GM10266 (cell line): ENCODE results near the gene THBD.
A peak's percentile ranks its signal among the peaks of the same experiment; 100 is the strongest.

Experiments used
- DNase-seq: peaks from one replicate; pipeline ENCODE4 v3.0.0; 2012; ENCODE audit errors: extremely low spot score
- CTCF ChIP-seq: IDR thresholded peaks from 2 replicates; pipeline ENCODE4 v1.5.1; 2012; ENCODE audit warnings: mild to moderate bottlenecking, low read depth; ENCODE audit not compliant: control insufficient read depth, insufficient read depth; ENCODE audit errors: missing control alignments

THBD gene

GRCh38 chr20:23088866-23089265 lies 39.4 kb upstream of the THBD start:
- TF ChIP-seq CTCF, result no peak
- DNase-seq, result no peak

GRCh38 chr20:23087587-23088251 lies 38.2 kb upstream of the THBD start:
- DNase-seq, result no peak

DNA sequence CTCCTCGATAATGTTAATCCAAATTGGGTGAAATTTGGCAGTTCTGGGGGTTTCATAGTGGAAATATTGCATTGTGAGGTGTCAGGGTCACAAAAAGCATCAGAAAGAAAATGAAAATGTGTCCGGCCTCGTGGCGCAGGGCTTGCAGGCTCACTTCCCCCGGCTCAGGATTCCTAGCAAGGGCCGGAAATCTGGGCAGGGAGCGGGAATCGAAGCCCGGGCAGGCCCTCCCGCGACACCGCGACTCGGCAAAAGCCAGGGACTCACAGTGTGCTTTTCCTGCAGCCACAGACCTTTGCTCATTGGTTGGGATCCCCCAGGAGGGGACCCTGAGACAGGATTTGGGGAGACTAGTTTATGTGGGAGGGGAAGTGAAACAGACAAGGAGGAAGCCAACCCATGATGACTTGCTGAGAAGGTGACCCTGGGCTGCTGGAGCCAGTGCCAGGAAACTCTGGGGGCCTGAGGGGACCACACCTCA lies 37.5 kb upstream of the THBD start:
- no peak for DNase-seq
- no peak for TF ChIP-seq CTCF

More at GRCh38 chr20:23087587-23088251, 38.2 kb upstream of the THBD start:
- no peak for TF ChIP-seq CTCF

DNA sequence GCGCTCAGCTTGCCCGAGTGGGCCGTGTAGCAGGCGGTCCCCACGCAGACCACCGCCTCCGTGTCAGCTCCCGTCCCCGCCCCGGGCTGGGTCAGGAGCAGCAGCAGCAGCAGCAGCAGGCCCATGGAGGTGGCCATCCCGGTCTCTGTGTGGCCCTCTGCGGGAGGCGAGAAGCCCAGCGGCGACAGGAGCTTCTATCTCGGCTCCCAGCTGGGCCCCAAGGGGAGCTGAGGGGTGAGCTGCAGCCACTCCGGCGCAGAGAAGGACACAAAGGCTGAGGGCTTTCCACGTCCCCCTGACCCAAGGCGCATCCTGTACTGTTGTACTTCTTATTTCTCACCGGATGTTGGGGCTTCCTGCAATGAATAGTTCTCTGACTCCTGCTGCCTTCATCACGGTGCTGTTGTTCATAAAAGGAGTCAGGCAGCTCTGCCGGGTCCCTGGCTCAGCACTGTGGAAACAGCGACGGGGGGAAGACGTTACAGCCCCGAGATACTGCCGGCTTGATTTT lies 36.6 kb upstream of the THBD start, which contains the start of gene CD93:
CD93 (minus strand) TSS at position 269 of the 511 bp plus-strand sequence; CDS start at position 137, 132 bp downstream.
- DNase-seq, result peak; percentile 26
- no peak for TF ChIP-seq CTCF

GRCh38 chr20:23085436-23086055 lies 36.1 kb upstream of the THBD start:
- DNase-seq, result no peak
- TF ChIP-seq CTCF, result no peak

- DNase-seq, result no peak
- no peak for TF ChIP-seq CTCF
Observed at GRCh38 chr20:23084845-23085365, 35.4 kb upstream of the THBD start.
